Measurements from ENCODE around the gene PLXNA4.

DNA sequence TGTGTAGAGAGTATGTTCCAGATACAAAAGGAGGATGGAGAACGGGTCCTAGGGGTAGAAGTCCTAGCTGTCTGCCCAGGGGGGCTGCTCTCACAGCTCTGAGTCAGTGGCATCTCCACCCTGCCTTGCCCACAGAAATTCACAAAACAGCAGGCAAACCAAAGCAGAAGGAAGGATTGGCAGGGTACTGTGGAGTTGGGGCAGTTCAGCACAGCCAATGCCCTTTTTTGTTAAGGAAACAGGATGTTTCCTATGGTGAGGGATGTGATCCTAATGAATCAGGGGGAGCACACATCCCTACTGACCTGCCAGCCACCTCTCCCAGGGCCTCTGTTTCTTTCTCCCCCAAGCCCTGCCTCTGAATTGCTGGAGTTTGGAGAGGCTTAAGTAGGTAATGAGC is 457.6 kb downstream of the PLXNA4 start:
- TF ChIP-seq POLR2A (IDR thresholded peaks at IDR 0.05; ENCODE audit: low read length) (no peak), GATA1 (IDR thresholded peaks at IDR 0.05; ENCODE audit: low read depth, low read length) (no peak)

Data from erythroblast (primary cell).